DOHH2 (cell line): ENCODE data around the gene CTNNBL1.

Source experiments
- H3F3A ChIP-seq: fragments of 200-600 bp; sonication (generic), shearing (Covaris generic); 2 replicates; pipeline ENCODE4 v1.6.0; 2016; ENCODE audit warnings: antibody characterized with exemption, mild to moderate bottlenecking; ENCODE audit not compliant: control insufficient read depth, insufficient read depth
- H3K27ac ChIP-seq: fragments of 200-600 bp; sonication (generic); 2 replicates; pipeline ENCODE4 v1.5.1; 2014; ENCODE audit warnings: low read depth, mild to moderate bottlenecking, low read length, moderate library complexity
- H3K27me3 ChIP-seq: fragments of 200-600 bp; sonication (generic); 2 replicates; pipeline ENCODE4 v1.6.1; 2014; ENCODE audit warnings: mild to moderate bottlenecking, low read length, mixed read lengths; ENCODE audit not compliant: control insufficient read depth
- H3K36me3 ChIP-seq: fragments of 200-600 bp; sonication (generic); 2 replicates; pipeline ENCODE4 v1.6.1; 2014; ENCODE audit warnings: mild to moderate bottlenecking, low read length, moderate library complexity, mixed read lengths; ENCODE audit not compliant: control insufficient read depth
- H3K4me1 ChIP-seq: fragments of 200-600 bp; sonication (generic); 2 replicates; pipeline ENCODE4 v1.6.1; 2014; ENCODE audit warnings: mild to moderate bottlenecking, low read length, mixed read lengths; ENCODE audit not compliant: control insufficient read depth
- H3K4me2 ChIP-seq: fragments of 200-600 bp; sonication (generic); 2 replicates; pipeline ENCODE4 v1.6.0; 2014; ENCODE audit warnings: mild to moderate bottlenecking, low read length, moderate library complexity
- H3K4me3 ChIP-seq: fragments of 200-600 bp; sonication (generic); 2 replicates; pipeline ENCODE4 v1.5.1; 2014; ENCODE audit warnings: mild to moderate bottlenecking, low read length, mixed read lengths
- H3K79me2 ChIP-seq: fragments of 200-600 bp; sonication (generic); 2 replicates; pipeline ENCODE4 v1.6.1; 2014; ENCODE audit warnings: mild to moderate bottlenecking, low read length, mixed read lengths; ENCODE audit not compliant: control insufficient read depth
- H3K9me2 ChIP-seq: fragments of 200-600 bp; sonication (generic); replicated peaks from 2 replicates; pipeline ENCODE4 v1.6.1; 2014; ENCODE audit warnings: mild to moderate bottlenecking, low read length, mixed read lengths; ENCODE audit not compliant: control insufficient read depth
- H3K9me3 ChIP-seq: fragments of 200-600 bp; sonication (generic); 2 replicates; pipeline ENCODE4 v1.6.1; 2014; ENCODE audit warnings: antibody characterized with exemption, low read length, mixed read lengths; ENCODE audit not compliant: control insufficient read depth, insufficient read depth
- H4K20me1 ChIP-seq: fragments of 200-600 bp; sonication (generic); 2 replicates; pipeline ENCODE4 v1.6.0; 2014; ENCODE audit warnings: low read depth, mild to moderate bottlenecking, antibody characterized with exemption, low read length, moderate library complexity; ENCODE audit not compliant: control insufficient read depth, insufficient read depth
- CTCF ChIP-seq: fragments of 200-600 bp; sonication (generic); IDR thresholded peaks from one replicate; pipeline ENCODE4 v1.5.1; 2014; ENCODE audit warnings: antibody characterized with exemption, mild to moderate bottlenecking, low read depth, low read length; ENCODE audit not compliant: poor library complexity, severe bottlenecking
- EZH2phosphoT487 ChIP-seq: fragments of 200-600 bp; sonication (generic); IDR thresholded peaks from 2 replicates; pipeline ENCODE4 v1.6.1; 2017; ENCODE audit warnings: borderline replicate concordance, mild to moderate bottlenecking, antibody characterized with exemption, low read length, moderate library complexity, mixed read lengths

The CTNNBL1 gene

GRCh38 chr20:37727957-37728634 is 34.3 kb downstream of the CTNNBL1 start:
- H4K20me1 ChIP-seq, result no peaks in the 10 kb centered on the region
- H3K27ac ChIP-seq, result no peak overlapping the region
- peaks cover 41% of the 10 kb centered on the region for H3K79me2 ChIP-seq

GRCh38 chr20:37728635-37728983 is 34.8 kb downstream of the CTNNBL1 start:
- Histone ChIP-seq H4K20me1 (no peaks in the 10 kb centered on the region), H3K27me3 (no peaks in the 10 kb centered on the region), H3K4me2 (no peak overlapping the region), H3K9me2 (no peaks in the 10 kb centered on the region), H3K27ac (no peak overlapping the region), H3K4me3 (no peak overlapping the region), H3F3A (no peaks in the 10 kb centered on the region), H3K4me1 (0 out of 2 replicates have a peak, but pooled peaks cover 3% of the 10 kb centered on the region), H3K79me2 (peaks cover 36% of the 10 kb centered on the region), H3K9me3 (no peaks in the 10 kb centered on the region), H3K36me3 (peaks cover 6% of the 10 kb centered on the region; the same call in 1 of the 2 replicates)
- TF ChIP-seq EZH2phosphoT487 (no peak), CTCF (no peak)

More at GRCh38 chr20:37727957-37728634, 34.3 kb downstream of the CTNNBL1 start:
- Histone ChIP-seq H3K9me2 (no peaks in the 10 kb centered on the region), H3K4me3 (no peak overlapping the region), H3K4me2 (no peak overlapping the region), H3F3A (no peaks in the 10 kb centered on the region), H3K4me1 (0 out of 2 replicates have a peak, but pooled peaks cover 3% of the 10 kb centered on the region), H3K36me3 (peaks cover 1% of the 10 kb centered on the region; the same call in 1 of the 2 replicates), H3K27me3 (no peaks in the 10 kb centered on the region), H3K9me3 (no peaks in the 10 kb centered on the region)
- TF ChIP-seq EZH2phosphoT487 (no peak), CTCF (no peak)

GRCh38 chr20:37729452-37729851 is 35.6 kb downstream of the CTNNBL1 start:
- Histone ChIP-seq H3K9me3 (no peaks in the 10 kb centered on the region), H3K4me1 (0 out of 2 replicates have a peak, but pooled peaks cover 3% of the 10 kb centered on the region), H3K27ac (no peak overlapping the region), H4K20me1 (no peaks in the 10 kb centered on the region), H3K9me2 (no peaks in the 10 kb centered on the region), H3K79me2 (peaks cover 28% of the 10 kb centered on the region), H3K4me2 (no peak overlapping the region), H3F3A (no peaks in the 10 kb centered on the region), H3K4me3 (no peak overlapping the region), H3K36me3 (peaks cover 7% of the 10 kb centered on the region; the same call in 1 of the 2 replicates), H3K27me3 (no peaks in the 10 kb centered on the region)
- TF ChIP-seq CTCF (no peak), EZH2phosphoT487 (no peak)
